SK-N-SH treated with all-trans-retinoic acid at 6 μM for 48 hours (cell line): ENCODE data around the gene PPME1.

Source experiments
- ATAC-seq: fragments of 200-7000 bp; cut with Tn5 transposase; 3 replicates; pipeline ENCODE4 v1.9.1; 2020; ENCODE audit warnings: mild to moderate bottlenecking, moderate library complexity
- ARNTL ChIP-seq: fragments of 450-650 bp; formaldehyde crosslinking; IDR thresholded peaks from 2 replicates; pipeline ENCODE4 v1.5.0; 2020; ENCODE audit warnings: low read depth, mild to moderate bottlenecking, moderate library complexity, borderline replicate concordance
- BACH2 ChIP-seq: fragments of 250-450 bp; sonication (Bioruptor Pico); IDR thresholded peaks from 2 replicates; pipeline ENCODE4 v1.9.0; 2021; ENCODE audit warnings: mild to moderate bottlenecking, borderline replicate concordance
- CREB5 ChIP-seq: fragments of 250-450 bp; sonication (Bioruptor Pico); IDR thresholded peaks from 2 replicates; pipeline ENCODE4 v1.5.1; 2020; ENCODE audit warnings: low read depth, mild to moderate bottlenecking, moderate library complexity
- CSDC2 ChIP-seq: fragments of 250-450 bp; sonication (Bioruptor Pico); IDR thresholded peaks from 2 replicates; pipeline ENCODE4 v1.5.0; 2020; ENCODE audit warnings: mild to moderate bottlenecking, moderate library complexity
- ESRRG ChIP-seq: fragments of 250-450 bp; sonication (Bioruptor Pico); IDR thresholded peaks from 2 replicates; pipeline ENCODE4 v1.6.1; 2021; ENCODE audit warnings: mild to moderate bottlenecking
- ISL1 ChIP-seq: fragments of 250-450 bp; sonication (Bioruptor Pico); IDR thresholded peaks from 2 replicates; pipeline ENCODE4 v2.1.2; 2022; ENCODE audit warnings: mild to moderate bottlenecking, moderate library complexity
- OSR1 ChIP-seq: fragments of 250-450 bp; sonication (Bioruptor Pico); IDR thresholded peaks from 2 replicates; pipeline ENCODE4 v1.8.0; 2022; ENCODE audit warnings: moderate library complexity, mild to moderate bottlenecking, inconsistent platforms
- PPARA ChIP-seq: fragments of 250-450 bp; sonication (Bioruptor Pico); IDR thresholded peaks from 2 replicates; pipeline ENCODE4 v1.5.0; 2020; ENCODE audit warnings: mild to moderate bottlenecking, borderline replicate concordance
- RARB ChIP-seq: fragments of 250-450 bp; sonication (Bioruptor Pico); IDR thresholded peaks from 2 replicates; pipeline ENCODE4 v1.8.0; 2021; ENCODE audit warnings: mild to moderate bottlenecking, moderate library complexity
- SNAI2 ChIP-seq: fragments of 250-450 bp; sonication (Bioruptor Pico); IDR thresholded peaks from 2 replicates; pipeline ENCODE4 v1.5.0; 2020; ENCODE audit warnings: mild to moderate bottlenecking, moderate library complexity
- TCF4 ChIP-seq: fragments of 250-450 bp; sonication (Bioruptor Pico); IDR thresholded peaks from 2 replicates; pipeline ENCODE4 v1.8.0; 2021; ENCODE audit warnings: mild to moderate bottlenecking, moderate library complexity, borderline replicate concordance
- TOX ChIP-seq: fragments of 250-450 bp; sonication (Bioruptor Pico); IDR thresholded peaks from 2 replicates; pipeline ENCODE4 v1.8.0; 2021; ENCODE audit warnings: mild to moderate bottlenecking, moderate library complexity, borderline replicate concordance
- TSHZ2 ChIP-seq: fragments of 250-450 bp; sonication (Bioruptor Pico); IDR thresholded peaks from 2 replicates; pipeline ENCODE4 v1.5.0; 2020; ENCODE audit warnings: mild to moderate bottlenecking, moderate library complexity
- ZC3H10 ChIP-seq: fragments of 250-450 bp; sonication (Bioruptor Pico); IDR thresholded peaks from 2 replicates; pipeline ENCODE4 v1.5.1; 2021; ENCODE audit warnings: mild to moderate bottlenecking, moderate library complexity
- ZFP3 ChIP-seq: fragments of 250-450 bp; sonication (Bioruptor Pico); IDR thresholded peaks from 2 replicates; pipeline ENCODE4 v1.5.0; 2020; ENCODE audit warnings: mild to moderate bottlenecking, moderate library complexity
- ZFP30 ChIP-seq: fragments of 450-650 bp; formaldehyde crosslinking; IDR thresholded peaks from 2 replicates; pipeline ENCODE4 v1.5.0; 2022; ENCODE audit warnings: mild to moderate bottlenecking, moderate library complexity
- ZNF565 ChIP-seq: fragments of 450-650 bp; formaldehyde crosslinking; conservative IDR thresholded peaks from 2 replicates; pipeline ENCODE4 v1.5.0; 2020; ENCODE audit warnings: low read depth, mild to moderate bottlenecking, moderate library complexity
- ZNF70 ChIP-seq: fragments of 450-650 bp; formaldehyde crosslinking; IDR thresholded peaks from 2 replicates; pipeline ENCODE4 v1.5.0; 2020; ENCODE audit warnings: mild to moderate bottlenecking, moderate library complexity
- ZNF8 ChIP-seq: fragments of 450-650 bp; formaldehyde crosslinking; IDR thresholded peaks from 2 replicates; pipeline ENCODE4 v1.5.0; 2020; ENCODE audit warnings: mild to moderate bottlenecking, moderate library complexity
- TF ChIP-seq, protein P1 (sequence below): fragments of 250-450 bp; sonication (Bioruptor Pico); IDR thresholded peaks from 2 replicates; pipeline ENCODE4 v1.5.1; 2021; ENCODE audit warnings: mild to moderate bottlenecking, moderate library complexity
- TF ChIP-seq, protein P2 (sequence below): fragments of 250-450 bp; sonication (Bioruptor Pico); IDR thresholded peaks from 2 replicates; pipeline ENCODE4 v1.8.0; 2021; ENCODE audit warnings: low read depth, mild to moderate bottlenecking, moderate library complexity, borderline replicate concordance

Gene PPME1

GRCh38 chr11:74288911-74289310, 117.8 kb downstream of the PPME1 start:
- TF ChIP-seq ZNF70 (CRISPR knock-in tag): no peak
- TF ChIP-seq ISL1: peak; percentile 22; the same call in 1 of the 2 replicates
- no peak for ATAC-seq

DNA sequence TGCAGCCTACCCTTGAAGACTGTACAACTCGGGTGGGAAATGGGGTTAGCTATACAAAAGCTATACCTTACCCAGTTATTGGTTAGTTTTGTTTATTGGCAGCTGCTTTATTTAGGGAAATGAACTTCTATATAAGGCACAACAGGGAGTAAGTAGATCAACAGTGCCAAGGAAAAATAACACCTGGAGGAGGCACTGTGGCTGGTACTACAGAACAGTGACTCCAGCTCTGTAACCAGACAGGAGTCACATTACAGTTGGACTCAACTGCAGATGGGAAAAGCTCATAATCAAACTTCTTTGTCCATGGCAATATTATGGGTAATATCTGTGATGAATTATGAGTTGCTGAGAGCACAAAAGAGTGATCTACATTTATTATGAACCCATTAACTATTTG, 126.4 kb downstream of the PPME1 start:
- TF ChIP-seq TCF4 (CRISPR knock-in tag) (no peak), ZFP3 (CRISPR knock-in tag) (no peak), TSHZ2 (CRISPR knock-in tag) (no peak), CSDC2 (no peak), ZNF8 (no peak), ISL1 (no peak), BACH2 (CRISPR knock-in tag) (no peak), PPARA (CRISPR knock-in tag) (no peak), RARB (CRISPR knock-in tag) (no peak), OSR1 (CRISPR knock-in tag) (no peak), ZFP30 (CRISPR knock-in tag) (no peak), CREB5 (CRISPR knock-in tag) (no peak), ZC3H10 (CRISPR knock-in tag) (no peak), ESRRG (CRISPR knock-in tag) (no peak), ARNTL (no peak), SNAI2 (no peak), ZNF70 (CRISPR knock-in tag) (no peak), TOX (CRISPR knock-in tag) (no peak)
- TF ChIP-seq, protein P1, sequence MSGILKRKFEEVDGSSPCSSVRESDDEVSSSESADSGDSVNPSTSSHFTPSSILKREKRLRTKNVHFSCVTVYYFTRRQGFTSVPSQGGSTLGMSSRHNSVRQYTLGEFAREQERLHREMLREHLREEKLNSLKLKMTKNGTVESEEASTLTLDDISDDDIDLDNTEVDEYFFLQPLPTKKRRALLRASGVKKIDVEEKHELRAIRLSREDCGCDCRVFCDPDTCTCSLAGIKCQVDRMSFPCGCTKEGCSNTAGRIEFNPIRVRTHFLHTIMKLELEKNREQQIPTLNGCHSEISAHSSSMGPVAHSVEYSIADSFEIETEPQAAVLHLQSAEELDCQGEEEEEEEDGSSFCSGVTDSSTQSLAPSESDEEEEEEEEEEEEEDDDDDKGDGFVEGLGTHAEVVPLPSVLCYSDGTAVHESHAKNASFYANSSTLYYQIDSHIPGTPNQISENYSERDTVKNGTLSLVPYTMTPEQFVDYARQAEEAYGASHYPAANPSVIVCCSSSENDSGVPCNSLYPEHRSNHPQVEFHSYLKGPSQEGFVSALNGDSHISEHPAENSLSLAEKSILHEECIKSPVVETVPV (CRISPR knock-in tag): no peak
- TF ChIP-seq, protein P2, sequence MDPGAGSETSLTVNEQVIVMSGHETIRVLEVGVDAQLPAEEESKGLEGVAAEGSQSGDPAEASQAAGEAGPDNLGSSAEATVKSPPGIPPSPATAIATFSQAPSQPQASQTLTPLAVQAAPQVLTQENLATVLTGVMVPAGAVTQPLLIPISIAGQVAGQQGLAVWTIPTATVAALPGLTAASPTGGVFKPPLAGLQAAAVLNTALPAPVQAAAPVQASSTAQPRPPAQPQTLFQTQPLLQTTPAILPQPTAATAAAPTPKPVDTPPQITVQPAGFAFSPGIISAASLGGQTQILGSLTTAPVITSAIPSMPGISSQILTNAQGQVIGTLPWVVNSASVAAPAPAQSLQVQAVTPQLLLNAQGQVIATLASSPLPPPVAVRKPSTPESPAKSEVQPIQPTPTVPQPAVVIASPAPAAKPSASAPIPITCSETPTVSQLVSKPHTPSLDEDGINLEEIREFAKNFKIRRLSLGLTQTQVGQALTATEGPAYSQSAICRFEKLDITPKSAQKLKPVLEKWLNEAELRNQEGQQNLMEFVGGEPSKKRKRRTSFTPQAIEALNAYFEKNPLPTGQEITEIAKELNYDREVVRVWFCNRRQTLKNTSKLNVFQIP (CRISPR knock-in tag): no peak
- ATAC-seq: no peak

DNA sequence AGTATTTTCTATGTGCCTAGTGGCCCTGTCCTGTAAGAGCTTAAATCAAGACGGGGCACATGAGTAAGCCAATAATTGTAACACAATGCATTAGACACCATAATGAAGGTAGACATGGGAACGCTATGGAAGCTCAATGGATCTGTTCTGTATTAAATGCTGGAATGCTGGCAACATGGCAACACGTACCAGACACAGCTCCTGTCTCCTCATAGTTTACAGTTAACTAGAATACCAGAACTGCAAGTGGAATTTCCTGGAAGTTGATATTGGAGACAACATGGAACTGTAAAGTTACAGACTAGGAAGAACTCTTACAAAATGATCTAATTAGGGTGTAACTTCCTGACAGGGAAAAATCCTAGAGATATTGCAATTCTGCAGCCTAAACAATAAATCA, 127.9 kb downstream of the PPME1 start:
- TF ChIP-seq PPARA (CRISPR knock-in tag) (no peak), ZFP30 (CRISPR knock-in tag) (no peak), ARNTL (no peak), OSR1 (CRISPR knock-in tag) (no peak), RARB (CRISPR knock-in tag) (no peak), TCF4 (CRISPR knock-in tag) (no peak), TSHZ2 (CRISPR knock-in tag) (no peak), ZNF565 (CRISPR knock-in tag) (no peak), BACH2 (CRISPR knock-in tag) (no peak), ZC3H10 (CRISPR knock-in tag) (no peak), ZNF8 (no peak), CREB5 (CRISPR knock-in tag) (no peak), TOX (CRISPR knock-in tag) (no peak)
- TF ChIP-seq, protein P1 (CRISPR knock-in tag): no peak

More for the DNA sequence above, 127.9 kb downstream of the PPME1 start:
- ATAC-seq: peak; percentile 93
